Right lobe of liver (tissue), 6 donors: ENCODE results near the gene PAK1. TPM values are rescaled to one million over a fixed set of nuclear protein-coding genes. Genes with fewer than 3 reads are reported as not detected.
"Not testable (repeated sequence)": the region's sequence is repeated elsewhere in the genome, so short reads cannot be mapped to it uniquely, and the experiment has no call there.

Source experiments
- ATAC-seq, 4 donors: fragments of 200-7000 bp; cut with Tn5 transposase; one replicate each; pipeline ENCODE4 v1.9.1; 2020; ENCODE audit warnings: mild to moderate bottlenecking in 4 of 4, moderate library complexity in 4 of 4
- DNase-seq, 3 donors: peaks; one replicate each; pipeline ENCODE4 v3.0.0-alpha.2; 2020
- H3K27ac ChIP-seq, 3 donors: fragments of 200-600 bp; one replicate each; pipeline ENCODE4 v1.8.0; 2022
- H3K27me3 ChIP-seq, 2 donors: fragments of 200-600 bp; one replicate each; pipeline ENCODE4 v1.8.0; 2022
- H3K36me3 ChIP-seq, 4 donors: fragments of 200-600 bp; sonication (generic) in 1 of 4; one replicate each; pipeline versions ENCODE4 v1.5.1 to v1.8.0; 2017 to 2022; ENCODE audit warnings: control low read depth in 1 of 4
- H3K4me1 ChIP-seq, 4 donors: fragments of 200-600 bp; sonication (generic) in 1 of 4; one replicate each; pipeline versions ENCODE4 v1.5.1 to v1.8.0; 2017 to 2022; ENCODE audit warnings: control low read depth in 1 of 4
- H3K4me3 ChIP-seq, 3 donors: fragments of 200-600 bp; one replicate each; pipeline ENCODE4 v1.8.0; 2022
- H3K9me3 ChIP-seq, 4 donors: fragments of 200-600 bp; sonication (generic) in 1 of 4; one replicate each; pipeline versions ENCODE4 v1.5.1 to v1.8.0; 2017 to 2022; ENCODE audit warnings: control low read depth in 1 of 4
- POLR2A ChIP-seq: fragments of 450-650 bp; IDR thresholded peaks from one replicate; pipeline ENCODE4 v1.6.1; 2017; ENCODE audit warnings: antibody characterized with exemption, mild to moderate bottlenecking
- WGBS: methylation state at CpG from one replicate; pipeline ENCODE4 v1.1.6; 2018; ENCODE audit warnings: low coverage, low lambda C conversion rate; ENCODE audit not compliant: insufficient coverage; ENCODE audit errors: missing lambda C conversion rate; 5-methylcytosine and 5-hydroxymethylcytosine counted together
- intact Hi-C, 2 donors: fragments of 100-400 bp; cut with DNase I; formaldehyde crosslinking; loops; one replicate each; pipeline versions ENCODE4 v1.11.2 to v1.14.1; 2022
- total RNA-seq, 6 experiments: library from RNA; depleted of rRNA in 2 of 6; stranded (reverse); fragments of >200 nt in 2 of 6; fragmentation: NEBNext Ultra II Directional in 3 of 6; extraction: Animal tissue kit (Norgen Biotek cat#: 25700) in 3 of 6; gene quantifications; one replicate each; pipeline versions ENCODE4 v1.1.0 to v1.2.4, GENCODE V29; 2016 to 2023
- TF ChIP-seq, protein P1 (sequence below), 4 donors: fragments of 200-600 bp in 3 of 4; fragments of 450-650 bp in 1 of 4; IDR thresholded peaks; one replicate each; pipeline versions ENCODE4 v1.5.1 to v1.8.0; 2016 to 2022; ENCODE audit warnings: antibody characterized with exemption in 4 of 4, mild to moderate bottlenecking in 2 of 4
- donor health status: DM: no; HTN: yes; CAD: no.
- donor health status: DM: no; HTN: no; CAD: no.
- donor health status: DM: no; HTN: no; CAD: no.
- donor health status: DM: no; HTN: yes; CAD: no.
- donor health status: DM: no; HTN: yes; CAD: no.

PAK1 gene
- total RNA-seq, 6 experiments from 2014 or later = 7.3 to 14.5 (median 9.3) TPM

DNA sequence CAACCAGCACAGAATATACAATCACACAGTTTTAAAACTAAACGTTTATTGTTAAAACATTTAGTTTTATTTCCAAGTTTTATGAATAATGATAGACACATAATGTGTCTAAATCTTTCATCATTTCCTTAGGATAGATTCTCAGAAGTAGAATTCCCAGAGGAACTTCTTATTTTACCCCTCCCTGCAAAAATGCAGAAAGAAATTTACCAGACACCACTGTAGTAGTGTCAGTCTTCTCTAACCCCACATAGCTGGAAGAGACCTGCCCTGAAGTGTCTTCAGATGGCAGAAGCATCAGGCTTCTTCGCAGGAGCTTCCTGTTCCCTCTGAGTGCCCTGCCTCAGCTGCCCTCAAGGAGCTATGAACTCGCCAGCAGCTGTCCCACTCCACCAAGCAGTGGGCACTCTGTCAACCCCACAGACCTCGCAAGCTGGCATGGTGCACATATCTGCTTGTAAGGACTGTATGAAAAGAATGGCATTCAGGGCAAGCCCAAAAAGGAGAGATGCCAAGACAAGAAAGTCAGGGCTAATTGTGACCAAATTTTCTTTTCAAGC is 28.5 kb upstream of the PAK1 start:
- TF ChIP-seq, protein P1, sequence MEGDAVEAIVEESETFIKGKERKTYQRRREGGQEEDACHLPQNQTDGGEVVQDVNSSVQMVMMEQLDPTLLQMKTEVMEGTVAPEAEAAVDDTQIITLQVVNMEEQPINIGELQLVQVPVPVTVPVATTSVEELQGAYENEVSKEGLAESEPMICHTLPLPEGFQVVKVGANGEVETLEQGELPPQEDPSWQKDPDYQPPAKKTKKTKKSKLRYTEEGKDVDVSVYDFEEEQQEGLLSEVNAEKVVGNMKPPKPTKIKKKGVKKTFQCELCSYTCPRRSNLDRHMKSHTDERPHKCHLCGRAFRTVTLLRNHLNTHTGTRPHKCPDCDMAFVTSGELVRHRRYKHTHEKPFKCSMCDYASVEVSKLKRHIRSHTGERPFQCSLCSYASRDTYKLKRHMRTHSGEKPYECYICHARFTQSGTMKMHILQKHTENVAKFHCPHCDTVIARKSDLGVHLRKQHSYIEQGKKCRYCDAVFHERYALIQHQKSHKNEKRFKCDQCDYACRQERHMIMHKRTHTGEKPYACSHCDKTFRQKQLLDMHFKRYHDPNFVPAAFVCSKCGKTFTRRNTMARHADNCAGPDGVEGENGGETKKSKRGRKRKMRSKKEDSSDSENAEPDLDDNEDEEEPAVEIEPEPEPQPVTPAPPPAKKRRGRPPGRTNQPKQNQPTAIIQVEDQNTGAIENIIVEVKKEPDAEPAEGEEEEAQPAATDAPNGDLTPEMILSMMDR (IDR thresholded peaks at IDR 0.05) = no peak
- no peak for TF ChIP-seq POLR2A
- intact Hi-C loops = no loop called here
- ATAC-seq (no peak), DNase-seq (no peak)
- WGBS = 40% methylated on average over 2 of the region's 4 CpGs
- H3K4me3 ChIP-seq = no peak overlapping the region
- no peaks in the 10 kb centered on the region for H3K36me3 ChIP-seq
- no peaks in the 10 kb centered on the region for H3K4me1 ChIP-seq
- H3K27ac ChIP-seq = no peak overlapping the region
- no peaks in the 10 kb centered on the region for H3K9me3 ChIP-seq
- H3K27me3 ChIP-seq = no peaks in the 10 kb centered on the region

- intact Hi-C loops = no loop called here
- no peak for DNase-seq
These were observed 27.9 kb upstream of the PAK1 start for GRCh38 chr11:77501758-77502157.

DNA sequence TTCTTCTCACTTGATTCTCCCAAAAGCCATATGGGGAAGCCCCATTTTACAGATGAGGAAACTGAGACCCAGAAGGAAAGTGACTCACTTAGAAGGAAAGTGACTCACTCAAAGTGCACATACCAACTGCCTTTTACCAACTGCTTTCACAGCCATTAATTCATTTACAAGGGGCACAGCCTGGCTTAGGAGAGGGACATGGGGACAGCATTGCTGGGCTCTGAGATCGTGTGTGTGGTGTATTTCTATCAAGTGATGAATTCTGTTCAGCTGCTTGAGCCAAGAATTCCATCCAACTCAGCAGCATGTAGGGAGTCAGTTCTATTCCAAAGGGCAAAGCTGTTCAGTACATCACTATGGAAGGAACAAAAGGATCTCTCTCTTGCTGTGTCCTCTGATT is 23.5 kb upstream of the PAK1 start:
- H3K27ac ChIP-seq = no peak overlapping the region
- H3K27me3 ChIP-seq = no peaks in the 10 kb centered on the region
- H3K4me1 ChIP-seq = no peaks in the 10 kb centered on the region
- intact Hi-C loops = no loop called here
- 9% methylated on average over 1 of the region's 1 CpG for WGBS
- no peak overlapping the region for H3K4me3 ChIP-seq
- TF ChIP-seq, protein P1 (IDR thresholded peaks at IDR 0.05) = no peak
- TF ChIP-seq POLR2A = no peak
- DNase-seq = no peak
- no peaks in the 10 kb centered on the region for H3K9me3 ChIP-seq
- H3K36me3 ChIP-seq = no peaks in the 10 kb centered on the region
- ATAC-seq = no peak

More at GRCh38 chr11:77501758-77502157, 27.9 kb upstream of the PAK1 start:
- no peak for TF ChIP-seq POLR2A
- TF ChIP-seq, protein P1 (IDR thresholded peaks at IDR 0.05) = no peak
- no peaks in the 10 kb centered on the region for H3K4me1 ChIP-seq
- peak in 2 of 4 donors; percentile 22 to 49 for ATAC-seq
- 26% methylated on average over 2 of the region's 2 CpGs for WGBS
- H3K36me3 ChIP-seq = no peaks in the 10 kb centered on the region
- no peak overlapping the region for H3K4me3 ChIP-seq
- no peaks in the 10 kb centered on the region for H3K9me3 ChIP-seq
- H3K27ac ChIP-seq = no peak overlapping the region
- no peaks in the 10 kb centered on the region for H3K27me3 ChIP-seq

- H3K4me3 ChIP-seq = no peak overlapping the region
- no peaks in the 10 kb centered on the region for H3K4me1 ChIP-seq
- H3K27ac ChIP-seq = no peak overlapping the region
- DNase-seq (no peak), ATAC-seq (no peak)
- 100% methylated on average over 1 of the region's 1 CpG for WGBS
- intact Hi-C loops = no loop called here
- no peaks in the 10 kb centered on the region for H3K9me3 ChIP-seq
- TF ChIP-seq, protein P1 (IDR thresholded peaks at IDR 0.05) = no peak
- TF ChIP-seq POLR2A = no peak
- no peaks in the 10 kb centered on the region for H3K27me3 ChIP-seq
- no peaks in the 10 kb centered on the region for H3K36me3 ChIP-seq
These were observed 21.6 kb upstream of the PAK1 start for GRCh38 chr11:77495526-77495925.

DNA sequence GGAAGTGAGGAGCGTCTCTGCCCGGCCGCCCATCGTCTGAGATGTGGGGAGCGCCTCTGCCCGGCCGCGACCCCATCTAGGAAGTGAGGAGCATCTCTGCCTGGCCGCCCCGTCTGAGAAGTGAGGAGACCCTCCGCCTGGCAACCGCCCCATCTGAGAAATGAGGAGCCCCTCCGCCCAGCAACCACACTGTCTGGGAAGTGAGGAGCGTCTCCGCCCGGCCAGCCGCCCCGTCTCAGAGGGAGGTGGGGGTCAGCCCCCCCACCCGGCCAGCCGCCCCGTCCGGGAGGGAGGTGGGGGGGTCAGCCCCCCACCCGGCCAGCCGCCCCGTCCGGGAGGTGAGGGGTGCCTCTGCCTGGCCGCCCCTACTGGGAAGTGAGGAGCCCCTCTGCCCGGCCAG is 16.1 kb upstream of the PAK1 start:
- DNase-seq, intact Hi-C loops, ATAC-seq: not testable (repeated sequence)

More for the DNA sequence above, 16.1 kb upstream of the PAK1 start:
- not testable (repeated sequence) for H3K27ac ChIP-seq, H3K36me3 ChIP-seq, H3K27me3 ChIP-seq, H3K9me3 ChIP-seq, H3K4me3 ChIP-seq, H3K4me1 ChIP-seq
- no CpG with 5 or more reads among the region's 28 CpGs for WGBS
